TTC549 (cell line): ENCODE measurements around the gene INHBA.

Experiments used
- FAIRE-seq: peaks from 2 replicates; lab custom pipeline; 2012; peaks lifted over from hg19 to GRCh38; lab: Jason Lieb, UNC

INHBA gene

DNA sequence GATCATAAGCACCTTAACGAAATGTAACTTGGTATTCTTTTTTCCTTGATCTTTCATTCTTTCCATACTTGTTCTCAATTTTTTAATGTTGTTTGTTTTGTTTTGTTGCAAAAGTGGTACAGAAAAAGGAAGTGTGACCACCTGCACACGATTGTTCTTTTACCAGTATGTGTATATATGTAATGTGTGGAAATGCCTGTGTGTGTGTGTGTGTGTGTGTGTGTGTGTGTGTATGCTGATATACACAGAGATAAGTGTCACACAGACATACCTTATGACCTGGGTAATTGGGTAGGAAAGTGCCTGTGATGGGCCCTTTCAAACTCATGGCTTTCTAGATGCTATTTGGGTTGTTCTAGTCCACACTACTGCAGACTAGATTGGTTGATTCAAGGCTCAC, 14.0 kb downstream of the INHBA start:
- FAIRE-seq, result no peak

DNA sequence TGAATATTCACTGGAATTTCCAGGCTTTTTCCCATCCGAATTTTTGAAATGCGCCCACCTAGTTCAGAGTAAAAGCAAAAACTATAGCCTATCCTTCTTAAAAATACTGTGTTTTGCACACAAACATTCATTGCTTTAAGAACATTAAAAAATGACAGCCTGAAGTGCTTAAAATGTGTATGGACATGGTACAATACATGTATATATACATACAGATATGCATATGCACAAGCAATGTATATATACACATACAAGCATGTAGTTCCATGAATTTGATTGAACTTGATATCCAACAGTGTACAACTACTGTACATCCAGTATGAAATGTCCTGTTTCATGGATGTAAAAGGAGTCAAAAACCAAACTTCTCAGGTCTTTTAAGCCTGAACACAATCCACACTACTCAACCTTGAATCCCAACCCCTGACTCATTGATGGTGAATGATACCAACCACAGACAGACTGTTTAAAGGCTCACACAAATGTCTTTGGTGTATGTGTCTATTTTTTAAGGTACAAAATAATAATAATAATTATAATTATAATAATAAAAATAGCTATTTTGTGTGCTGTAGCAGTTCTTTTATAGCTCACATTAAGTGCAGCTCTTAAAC, 14.8 kb downstream of the INHBA start:
- no peak for FAIRE-seq

DNA sequence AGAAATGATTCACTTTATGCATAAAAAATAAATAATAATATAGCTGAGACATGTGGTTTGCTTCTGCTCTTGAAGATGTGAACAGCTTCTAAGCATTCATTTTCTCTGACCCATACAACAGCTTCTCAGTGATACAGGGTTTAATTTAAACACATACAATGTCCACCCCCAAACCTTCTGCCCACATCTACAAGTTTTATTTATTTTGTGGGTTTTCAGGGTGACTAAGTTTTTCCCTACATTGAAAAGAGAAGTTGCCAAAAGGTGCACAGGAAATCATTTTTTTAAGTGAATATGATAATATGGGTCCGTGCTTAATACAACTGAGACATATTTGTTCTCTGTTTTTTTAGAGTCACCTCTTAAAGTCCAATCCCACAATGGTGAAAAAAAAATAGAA, 17.2 kb downstream of the INHBA start:
- FAIRE-seq, result no peak

DNA sequence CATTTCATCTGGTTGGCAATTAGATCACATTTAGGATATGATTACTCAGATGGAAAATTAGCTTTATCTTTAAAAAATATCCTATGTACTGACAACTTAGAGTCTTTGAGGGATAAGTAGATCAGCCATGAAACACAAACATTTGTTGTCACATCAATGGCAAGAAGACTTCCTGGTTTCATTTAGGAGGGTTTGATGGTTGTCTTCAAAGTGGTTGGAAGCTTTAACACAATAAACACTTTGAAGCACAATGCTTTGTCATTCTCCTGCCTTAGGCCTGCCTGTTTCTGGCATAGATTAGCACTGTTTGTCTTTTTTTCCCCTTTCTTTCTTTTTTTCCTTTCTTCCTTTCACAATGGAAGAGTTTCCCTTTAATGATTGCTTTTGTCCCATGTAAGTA, 20.5 kb downstream of the INHBA start:
- no peak for FAIRE-seq

DNA sequence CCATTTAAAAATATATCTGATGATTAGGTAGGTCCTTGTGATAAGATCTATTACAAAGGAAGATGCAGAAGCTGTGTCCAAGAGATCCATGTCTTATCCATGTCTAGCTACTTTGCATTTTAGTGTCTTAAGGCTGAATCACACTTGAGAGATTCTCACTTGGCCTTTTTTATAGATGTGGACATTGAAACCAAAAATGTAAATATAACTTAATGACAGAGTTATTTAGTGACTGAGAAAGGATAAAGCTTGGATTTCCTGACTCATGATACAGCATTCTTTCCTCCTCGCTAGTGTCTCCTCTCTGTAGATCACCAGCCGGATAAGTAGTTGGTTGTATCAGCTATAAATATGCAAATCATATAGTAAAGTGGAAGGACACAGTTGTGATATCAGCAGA, 23.3 kb downstream of the INHBA start:
- no peak for FAIRE-seq

DNA sequence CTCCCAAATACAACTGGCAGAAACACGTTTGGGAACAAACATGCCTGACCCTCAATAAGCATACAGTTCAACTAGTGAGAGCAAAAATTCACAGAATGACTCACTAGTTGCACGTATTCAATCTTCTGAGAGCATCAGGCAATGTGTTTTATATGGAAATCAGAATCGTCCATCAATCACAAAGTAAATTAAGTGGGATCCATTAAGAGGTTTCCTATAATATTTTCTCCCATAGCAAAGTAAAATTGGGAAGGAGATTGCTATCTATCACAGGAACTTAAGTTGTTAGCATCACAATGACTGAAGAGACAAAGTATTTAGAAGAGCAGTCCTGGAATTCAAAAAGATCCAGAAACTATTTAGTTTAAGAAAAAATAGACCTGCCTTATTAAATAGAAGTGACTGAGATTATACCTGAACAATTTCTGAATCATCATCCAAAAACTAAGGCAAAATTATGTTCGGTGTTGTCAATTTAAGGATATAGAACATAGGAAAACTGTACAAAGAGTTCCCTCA, 28.3 kb downstream of the INHBA start:
- no peak for FAIRE-seq

DNA sequence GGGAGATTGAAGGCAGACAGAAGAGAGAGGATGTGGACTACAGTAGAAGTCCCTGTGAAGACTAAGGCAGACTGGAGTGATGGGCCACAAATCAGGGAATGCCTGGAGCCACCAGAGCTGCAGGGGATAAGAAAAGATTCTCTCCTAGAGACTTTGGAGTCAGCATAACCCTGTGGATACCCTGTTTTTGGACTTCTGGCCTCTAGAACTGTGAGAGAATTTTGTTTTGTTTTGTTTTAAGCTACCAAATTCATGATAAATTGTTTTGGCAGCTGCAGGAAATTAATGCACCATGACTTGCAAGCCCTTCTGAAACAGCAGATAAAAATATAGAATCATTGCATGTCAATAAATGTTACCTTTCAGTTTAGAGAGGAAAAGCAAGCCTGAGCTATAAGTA, 41.3 kb downstream of the INHBA start:
- no peak for FAIRE-seq

DNA sequence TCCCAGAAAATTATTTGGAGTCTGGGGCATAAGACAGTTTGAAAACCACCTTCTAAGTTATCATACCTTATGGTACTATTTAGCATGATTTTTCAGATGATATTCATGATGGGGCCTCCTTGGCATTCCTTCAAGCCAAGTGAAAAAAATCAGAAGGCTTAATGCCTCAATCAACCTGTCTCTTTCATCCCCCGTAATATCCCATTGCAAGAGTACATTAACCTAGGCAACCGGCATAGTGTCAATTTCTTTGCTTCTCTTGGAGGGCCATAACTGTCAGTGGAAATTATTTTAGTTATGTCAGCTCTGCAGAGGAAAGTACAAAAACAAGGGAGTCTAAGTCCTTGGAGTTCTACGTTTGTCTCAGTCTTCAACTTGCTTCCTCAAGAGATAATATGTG, 43.4 kb downstream of the INHBA start:
- no peak for FAIRE-seq

DNA sequence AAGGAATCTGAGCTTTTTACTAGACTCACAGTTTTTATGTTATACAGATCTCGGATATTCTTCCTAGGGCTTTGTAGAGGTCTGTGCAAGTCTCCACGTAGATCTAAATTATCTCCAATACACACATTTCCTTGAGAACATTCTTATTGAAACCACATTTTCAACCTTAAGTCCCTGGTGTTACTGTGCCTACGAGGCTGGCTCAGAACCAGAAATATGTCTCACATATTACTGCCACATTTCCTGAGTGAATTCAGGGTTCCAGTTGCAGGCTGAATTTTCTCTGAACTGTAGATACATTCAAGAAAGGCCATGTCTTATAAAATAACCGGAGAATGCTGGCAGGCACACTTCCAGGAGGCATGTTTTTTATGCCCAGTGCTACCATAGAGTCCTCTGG, 46.5 kb downstream of the INHBA start:
- no peak for FAIRE-seq

DNA sequence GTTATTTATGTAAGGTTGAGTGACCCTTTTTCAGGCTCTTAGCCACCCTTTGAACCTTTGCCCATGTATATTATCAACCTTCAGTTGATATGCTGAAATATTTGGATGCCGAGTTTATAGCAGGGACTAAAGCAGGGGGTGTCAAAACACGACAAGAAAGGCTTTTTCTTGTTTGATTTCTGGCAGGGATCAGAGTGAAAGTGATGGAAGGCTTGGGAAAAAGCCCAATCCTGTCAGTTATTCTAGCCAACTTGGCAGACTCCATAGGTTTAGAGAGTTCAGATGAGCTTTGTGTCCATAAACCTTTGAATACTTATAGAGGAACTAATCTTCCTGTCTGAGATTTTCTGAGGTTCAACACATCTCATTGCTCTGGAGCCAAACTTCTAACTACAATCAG, 47.5 kb downstream of the INHBA start:
- no peak for FAIRE-seq

DNA sequence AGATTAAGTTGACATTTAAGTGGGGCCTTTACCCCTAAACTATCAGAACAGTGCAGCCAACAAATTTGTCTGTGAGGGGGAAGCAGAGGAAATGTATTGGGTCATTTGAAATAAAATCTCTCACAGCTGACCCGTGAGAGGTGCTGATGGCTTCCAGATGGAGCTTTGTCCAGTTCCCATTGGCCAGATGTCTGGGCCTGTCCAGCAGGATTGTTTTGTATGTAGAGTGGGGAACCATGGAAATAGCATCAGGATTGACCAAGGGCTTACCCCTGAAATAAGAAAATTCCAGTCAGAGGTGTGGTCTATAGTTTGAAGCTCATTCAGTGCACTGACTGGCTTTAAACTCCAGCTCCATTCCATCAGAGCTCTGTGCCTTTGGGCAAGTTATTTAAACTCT, 50.6 kb downstream of the INHBA start:
- FAIRE-seq, result no peak

DNA sequence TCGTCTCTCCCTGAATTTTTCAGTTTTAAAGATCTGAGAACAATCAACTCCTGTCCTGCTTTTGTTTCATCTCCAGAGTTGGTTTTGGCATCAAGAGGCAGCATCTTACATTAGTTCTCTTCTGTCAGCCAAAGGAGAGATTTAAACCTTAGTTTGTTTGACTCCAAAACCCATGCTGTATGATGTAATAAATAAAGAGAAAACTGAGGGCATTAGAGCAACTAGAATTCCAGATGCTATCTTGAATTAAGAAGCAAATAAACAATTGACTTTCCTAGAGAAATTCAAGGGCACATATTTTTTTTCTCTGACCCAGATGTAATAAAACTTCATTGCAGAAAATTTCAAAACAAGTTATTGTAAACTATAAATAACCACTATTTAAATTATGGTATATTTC, 54.4 kb downstream of the INHBA start:
- no peak for FAIRE-seq

DNA sequence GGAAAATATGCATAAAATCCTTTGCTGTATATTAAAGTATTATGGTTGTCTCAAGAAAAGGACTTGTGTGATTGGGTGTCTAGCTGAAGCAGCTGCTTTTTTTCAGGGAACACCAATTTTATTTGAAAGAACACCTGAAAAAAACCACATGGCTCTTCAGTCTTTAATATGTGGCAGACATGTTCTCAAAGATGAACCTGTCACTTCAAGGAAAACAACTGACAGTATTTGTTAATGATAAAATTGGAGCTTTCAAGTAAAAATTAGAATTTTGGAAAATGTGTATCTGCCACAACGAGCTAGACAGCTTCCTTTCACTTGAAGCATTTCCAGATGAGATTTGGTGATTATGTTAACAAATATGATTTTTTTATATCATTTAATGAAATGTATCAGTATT, 59.3 kb downstream of the INHBA start:
- FAIRE-seq, result no peak

DNA sequence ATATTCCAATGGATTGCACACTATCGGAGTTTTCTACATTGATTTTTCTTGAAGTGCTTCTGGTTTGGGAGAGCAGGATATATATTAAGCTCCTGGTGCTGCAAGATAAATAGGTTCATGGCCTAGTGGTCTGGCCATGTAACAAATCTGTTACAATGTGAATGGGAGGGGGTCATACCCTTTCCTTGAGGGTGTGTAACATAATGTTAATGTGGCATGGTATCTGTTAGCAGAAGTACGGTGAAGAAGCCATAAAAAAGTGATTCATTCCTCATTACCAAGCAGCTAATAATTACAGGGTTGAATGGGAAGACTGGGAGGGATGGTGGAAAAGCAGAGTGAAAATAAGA, 61.2 kb downstream of the INHBA start:
- no peak for FAIRE-seq

DNA sequence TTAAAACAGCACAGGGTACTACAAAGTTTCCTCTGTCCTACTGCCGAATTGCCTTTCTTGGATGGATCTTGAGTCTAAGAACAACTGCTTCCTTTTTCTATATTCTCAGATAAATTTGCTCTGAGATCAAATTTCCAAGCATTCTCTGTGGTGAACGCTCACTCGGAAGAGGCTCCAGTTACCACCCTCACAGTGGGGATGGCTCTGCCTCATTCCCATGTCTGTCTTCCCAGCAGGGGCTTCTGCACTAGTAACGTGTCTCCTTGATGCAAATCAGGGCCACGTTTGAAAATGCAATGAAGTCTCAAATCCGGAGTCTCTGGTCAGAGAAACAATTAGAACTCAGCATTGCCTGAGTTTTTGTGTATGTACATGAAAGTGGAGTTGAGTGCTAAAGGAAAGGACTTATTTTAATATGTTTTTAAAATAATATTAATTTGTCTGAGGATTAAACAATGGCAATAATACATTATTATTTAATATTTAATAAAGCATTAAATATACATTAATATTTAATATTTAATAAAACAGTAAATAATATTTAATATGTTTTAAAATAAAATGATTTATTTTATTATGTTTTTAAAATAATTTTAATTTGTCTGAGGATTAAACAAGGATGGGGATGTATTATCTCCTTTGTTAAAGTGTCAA, 61.8 kb downstream of the INHBA start:
- peak; percentile 79 for FAIRE-seq

DNA sequence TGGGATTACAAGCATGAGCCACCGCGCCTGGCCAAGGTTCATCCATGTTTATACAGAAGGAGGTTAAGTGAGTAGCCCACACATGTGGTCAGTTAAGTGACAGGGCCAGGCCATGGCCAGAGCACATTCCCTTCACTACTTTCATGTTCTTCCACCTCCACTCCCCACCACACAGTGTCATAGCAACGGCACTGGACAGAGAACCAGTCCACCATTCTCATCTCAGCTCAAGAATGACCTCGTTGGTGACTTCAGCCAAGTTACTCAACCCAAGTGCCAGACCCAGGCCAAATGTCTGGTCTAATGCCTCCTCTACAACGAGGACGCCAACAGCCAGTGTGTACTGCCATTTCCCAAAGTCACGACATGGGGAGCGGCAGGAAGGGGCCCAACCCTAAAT, 62.4 kb downstream of the INHBA start:
- FAIRE-seq, result no peak

DNA sequence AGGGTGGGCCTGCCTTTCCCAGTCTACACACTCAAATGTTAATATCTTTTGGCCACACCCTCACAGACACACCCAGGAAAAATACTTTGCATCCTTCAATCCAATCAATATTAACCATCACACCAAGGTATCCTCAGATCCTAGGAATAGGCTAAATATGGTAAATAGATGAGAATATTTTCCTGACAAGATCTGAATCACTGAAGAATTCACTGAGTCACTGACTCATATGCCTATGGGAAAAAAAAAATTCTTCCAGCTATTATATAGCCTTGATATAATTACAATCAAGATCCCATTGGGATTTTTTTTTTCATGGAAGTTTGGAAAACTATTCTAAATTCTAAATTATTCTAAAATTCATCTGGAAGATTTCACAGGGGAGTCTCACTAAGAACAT, 65.8 kb downstream of the INHBA start:
- no peak for FAIRE-seq
